ENCODE measurements around the gene PPARA. TPM values are rescaled to one million over a fixed set of nuclear protein-coding genes. Genes with fewer than 3 reads are reported as not detected.

The PPARA gene
- total and polyA plus RNA-seq, 2 donors (not counting 1 experiment from before 2014, with no cell fraction given) = 10.2 to 17.5 TPM

GRCh38 chr22:46140989-46141928 lies 9.1 kb upstream of the PPARA start:
- H3K4me1 ChIP-seq (ENCODE audit: control insufficient read depth, extremely low read depth, insufficient read depth, low read length) = no peaks in the 10 kb centered on the region
- H3K9me3 ChIP-seq (ENCODE audit: control insufficient read depth, insufficient read depth, low read depth, low read length) = no peaks in the 10 kb centered on the region
- H3K27me3 ChIP-seq (ENCODE audit: control insufficient read depth, insufficient read depth, low read length) = peaks cover 14% of the 10 kb centered on the region
- H3K9ac ChIP-seq (ENCODE audit: insufficient read depth, low read length) = no peak overlapping the region
- no peak overlapping the region for H3K27ac ChIP-seq (ENCODE audit: insufficient read depth, low read length)
- no peaks in the 10 kb centered on the region for H3K79me2 ChIP-seq (ENCODE audit: control insufficient read depth, insufficient read depth, low read length)
- H2AFZ ChIP-seq (ENCODE audit: low read length) = no peak overlapping the region
- no peak overlapping the region for H3K4me3 ChIP-seq (replicated peaks in 1 of 4; ENCODE audit: control extremely low read depth in 1 of 4, insufficient read depth in 1 of 4, low read depth in 3 of 4, low read length in 4 of 4)
- no peak overlapping the region for H3K4me2 ChIP-seq (ENCODE audit: extremely low read depth, insufficient read depth, low read length)
- TF ChIP-seq, protein P1, sequence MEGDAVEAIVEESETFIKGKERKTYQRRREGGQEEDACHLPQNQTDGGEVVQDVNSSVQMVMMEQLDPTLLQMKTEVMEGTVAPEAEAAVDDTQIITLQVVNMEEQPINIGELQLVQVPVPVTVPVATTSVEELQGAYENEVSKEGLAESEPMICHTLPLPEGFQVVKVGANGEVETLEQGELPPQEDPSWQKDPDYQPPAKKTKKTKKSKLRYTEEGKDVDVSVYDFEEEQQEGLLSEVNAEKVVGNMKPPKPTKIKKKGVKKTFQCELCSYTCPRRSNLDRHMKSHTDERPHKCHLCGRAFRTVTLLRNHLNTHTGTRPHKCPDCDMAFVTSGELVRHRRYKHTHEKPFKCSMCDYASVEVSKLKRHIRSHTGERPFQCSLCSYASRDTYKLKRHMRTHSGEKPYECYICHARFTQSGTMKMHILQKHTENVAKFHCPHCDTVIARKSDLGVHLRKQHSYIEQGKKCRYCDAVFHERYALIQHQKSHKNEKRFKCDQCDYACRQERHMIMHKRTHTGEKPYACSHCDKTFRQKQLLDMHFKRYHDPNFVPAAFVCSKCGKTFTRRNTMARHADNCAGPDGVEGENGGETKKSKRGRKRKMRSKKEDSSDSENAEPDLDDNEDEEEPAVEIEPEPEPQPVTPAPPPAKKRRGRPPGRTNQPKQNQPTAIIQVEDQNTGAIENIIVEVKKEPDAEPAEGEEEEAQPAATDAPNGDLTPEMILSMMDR (conservative IDR thresholded peaks at IDR 0.05 in 1 of 2, IDR thresholded peaks at IDR 0.05 in 1 of 2; ENCODE audit: low read depth in 1 of 2, low read length in 2 of 2) = no peak
- TF ChIP-seq EZH2 (IDR thresholded peaks at IDR 0.05; ENCODE audit: low read length, missing control alignments) = no peak
- no peak for DNase-seq (ENCODE audit: low read depth in 2 of 2)
- no peaks in the 10 kb centered on the region for H3K36me3 ChIP-seq (ENCODE audit: control insufficient read depth, insufficient read depth, low read length)
- H4K20me1 ChIP-seq (ENCODE audit: control insufficient read depth, extremely low read depth, insufficient read depth, low read length) = no peaks in the 10 kb centered on the region

DNA sequence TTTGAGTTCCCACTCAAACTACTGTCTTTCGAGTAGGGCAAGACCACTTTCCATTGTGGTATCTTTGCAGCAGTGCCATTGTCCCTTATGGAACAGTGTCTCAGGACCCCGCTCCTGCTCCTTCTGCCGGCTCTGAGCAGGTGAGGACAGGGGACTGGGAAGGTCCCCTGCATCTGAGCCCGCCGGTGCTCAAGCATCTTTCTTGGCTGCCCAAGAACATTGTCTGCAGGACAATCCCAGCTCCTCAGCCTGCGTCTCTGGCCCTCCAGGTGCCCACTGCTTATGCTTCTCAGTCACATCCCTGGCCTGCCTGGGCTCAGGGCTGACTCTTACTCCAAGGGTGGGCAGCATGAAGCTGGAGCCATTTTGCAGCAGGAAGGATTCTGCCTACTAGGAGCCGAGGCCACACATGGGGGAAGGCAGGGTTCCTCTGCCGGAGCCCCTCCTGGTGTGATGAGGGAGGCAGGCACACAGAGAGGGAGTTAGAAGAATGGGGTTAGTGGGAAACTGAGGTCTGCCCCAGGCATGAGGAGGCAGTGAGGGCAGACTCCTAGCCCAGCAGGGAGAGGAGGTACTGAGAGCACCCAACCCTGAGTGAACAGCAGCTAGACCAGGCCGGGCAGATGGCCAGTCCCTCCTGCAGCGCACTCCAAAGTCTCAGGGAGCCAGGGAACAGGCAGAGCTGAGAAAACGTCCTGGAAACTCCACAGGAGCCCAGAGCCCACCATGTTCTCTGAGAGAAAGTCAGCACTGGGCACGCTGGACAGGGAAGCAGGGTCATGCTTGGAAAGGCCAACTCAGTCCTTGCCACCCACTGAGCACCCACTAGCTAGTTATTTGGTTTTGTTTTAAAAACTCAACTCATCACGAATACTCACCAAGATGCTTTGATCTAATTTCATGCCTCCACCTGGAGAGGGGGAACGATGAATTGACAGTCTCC lies 7.5 kb upstream of the PPARA start:
- peaks cover 22% of the 10 kb centered on the region for H3K27me3 ChIP-seq (ENCODE audit: control insufficient read depth, insufficient read depth, low read length)
- TF ChIP-seq EZH2 (IDR thresholded peaks at IDR 0.05; ENCODE audit: low read length, missing control alignments) = no peak
- TF ChIP-seq, protein P1 (conservative IDR thresholded peaks at IDR 0.05 in 1 of 2, IDR thresholded peaks at IDR 0.05 in 1 of 2; ENCODE audit: low read depth in 1 of 2, low read length in 2 of 2) = no peak
- H3K9me3 ChIP-seq (ENCODE audit: control insufficient read depth, insufficient read depth, low read depth, low read length) = no peaks in the 10 kb centered on the region

More for the DNA sequence above, 7.5 kb upstream of the PPARA start:
- Histone ChIP-seq H3K4me1 (ENCODE audit: control insufficient read depth, extremely low read depth, insufficient read depth, low read length) (no peaks in the 10 kb centered on the region), H3K27ac (ENCODE audit: insufficient read depth, low read length) (no peak overlapping the region), H3K4me2 (ENCODE audit: extremely low read depth, insufficient read depth, low read length) (no peak overlapping the region), H4K20me1 (ENCODE audit: control insufficient read depth, extremely low read depth, insufficient read depth, low read length) (no peaks in the 10 kb centered on the region), H3K9ac (ENCODE audit: insufficient read depth, low read length) (no peak overlapping the region), H3K36me3 (ENCODE audit: control insufficient read depth, insufficient read depth, low read length) (no peaks in the 10 kb centered on the region), H2AFZ (ENCODE audit: low read length) (no peak overlapping the region), H3K79me2 (ENCODE audit: control insufficient read depth, insufficient read depth, low read length) (no peaks in the 10 kb centered on the region), H3K4me3 (replicated peaks in 1 of 4; ENCODE audit: control extremely low read depth in 1 of 4, insufficient read depth in 1 of 4, low read depth in 3 of 4, low read length in 4 of 4) (no peak overlapping the region)
- DNase-seq (ENCODE audit: low read depth in 2 of 2) = no peak

Measured in fibroblast of lung (primary cell).